GM21526 (cell line): ENCODE results near the gene CMTM6.
"Not testable (repeated sequence)": the region's sequence is repeated elsewhere in the genome, so short reads cannot be mapped to it uniquely, and the experiment has no call there.

Source experiments
- ATAC-seq: cut with Tn5 transposase; IDR thresholded peaks from one replicate; pipeline ENCODE4 v1.9.1; 2021; ENCODE audit warnings: moderate library complexity; ENCODE audit not compliant: unreplicated experiment, low FRiP score

Gene CMTM6

DNA sequence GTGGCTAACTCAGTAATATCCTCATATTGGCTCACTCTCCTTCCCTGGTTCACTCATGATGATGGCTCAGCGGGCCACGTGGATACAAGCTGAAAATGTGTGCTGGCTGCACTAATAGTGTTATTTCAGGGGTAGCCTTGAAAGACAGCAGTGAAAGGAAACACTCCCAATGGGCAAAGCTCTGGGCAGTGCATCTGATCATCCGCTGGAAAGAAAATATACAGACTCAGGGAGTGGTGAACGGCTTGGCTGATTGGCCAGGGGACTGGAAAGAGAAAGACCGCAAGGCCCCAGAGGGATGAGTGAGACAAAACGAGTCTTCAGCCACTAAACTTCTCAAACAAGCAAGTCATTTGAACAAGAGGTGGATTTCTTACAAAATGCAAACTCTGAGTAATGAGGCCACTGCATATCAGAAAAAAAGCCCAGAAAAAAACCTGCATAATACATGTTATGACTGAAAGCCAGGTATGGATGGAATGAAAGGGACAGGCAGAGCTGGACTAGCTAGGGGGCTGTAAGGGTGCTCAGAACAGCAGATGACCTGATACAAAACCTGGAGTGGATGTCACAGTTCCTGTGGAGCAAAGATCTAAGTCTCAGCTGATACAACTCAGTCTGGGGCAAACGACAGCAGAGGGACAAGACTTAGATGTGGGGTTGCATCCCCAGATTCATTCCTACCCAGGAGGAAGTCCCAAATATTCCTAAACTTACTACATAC lies 33.3 kb downstream of the CMTM6 start:
- no peak for ATAC-seq

DNA sequence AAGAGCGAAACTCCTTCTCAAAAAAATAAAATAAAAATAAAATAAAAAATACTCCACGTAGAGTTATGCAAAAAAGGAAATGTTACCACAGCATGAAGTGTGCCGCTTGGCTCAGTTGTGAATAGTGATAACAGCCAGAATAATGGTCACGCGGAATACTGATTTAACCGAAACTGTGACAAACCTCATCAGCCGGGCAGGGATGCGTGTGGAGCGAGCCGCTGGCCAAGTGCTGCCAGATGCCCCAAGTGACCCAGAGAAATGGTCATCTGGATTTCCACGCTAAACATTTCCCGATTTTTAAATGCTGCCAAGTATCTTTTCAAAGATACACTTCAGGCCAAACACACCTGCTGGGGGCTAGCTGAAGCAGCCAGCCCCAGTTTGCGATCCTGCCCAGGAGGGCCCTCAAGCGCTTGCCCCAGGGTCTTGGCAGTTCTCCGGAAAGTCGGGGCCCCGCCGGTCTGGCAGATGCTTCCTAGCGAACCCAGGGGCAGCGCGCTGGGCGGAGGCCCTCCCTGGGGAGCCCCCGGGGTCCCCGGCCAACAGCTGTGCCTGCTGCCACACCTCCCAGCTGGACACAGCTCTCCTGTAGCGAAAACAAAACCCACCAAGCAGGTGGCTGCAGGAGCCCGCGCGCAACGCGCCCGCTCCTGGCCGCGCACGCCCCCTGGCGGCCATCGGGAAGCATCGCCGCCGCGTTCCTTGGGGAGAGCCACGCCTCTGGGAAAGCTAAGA lies 35.1 kb downstream of the CMTM6 start:
- peak; percentile 81 for ATAC-seq

DNA sequence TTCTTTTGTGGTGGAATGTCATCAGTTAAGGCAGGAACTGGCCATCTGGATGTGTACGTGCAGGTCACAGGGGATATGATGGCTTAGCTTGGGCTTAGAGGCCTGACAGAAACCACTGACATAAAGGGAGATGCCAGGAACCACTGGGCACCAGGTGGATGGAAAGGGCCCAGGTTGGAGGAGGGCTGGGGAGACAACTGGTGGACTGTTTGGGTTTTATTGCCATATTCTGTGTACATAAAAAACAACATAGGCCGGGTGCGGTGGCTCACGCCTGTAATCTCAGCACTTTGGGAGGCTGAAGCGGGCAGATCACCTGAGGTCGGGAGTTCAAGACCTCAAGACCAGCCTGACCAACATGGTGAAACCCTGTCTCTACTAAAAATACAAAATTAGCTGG lies 35.8 kb downstream of the CMTM6 start:
- ATAC-seq = not testable (repeated sequence)

DNA sequence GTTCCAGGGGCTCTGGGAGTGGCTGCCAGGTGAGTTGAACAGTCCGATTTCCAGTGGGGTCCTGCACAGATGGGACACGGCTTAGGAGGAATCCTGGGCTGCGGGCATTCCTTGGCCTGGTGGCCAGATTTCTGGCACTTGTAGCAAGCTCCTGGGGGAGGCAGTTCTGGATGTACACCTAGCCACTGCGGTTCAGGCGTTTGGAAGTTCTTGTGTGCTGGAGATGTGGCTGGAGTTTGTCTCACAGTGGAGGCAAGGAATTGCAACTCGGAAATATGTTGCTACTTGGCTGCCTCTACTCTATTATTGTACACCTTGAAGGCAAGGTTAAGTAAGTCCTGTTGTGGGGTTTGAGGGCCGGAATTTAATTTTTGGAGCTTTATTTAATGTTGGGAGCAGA lies 37.9 kb downstream of the CMTM6 start:
- not testable (repeated sequence) for ATAC-seq

DNA sequence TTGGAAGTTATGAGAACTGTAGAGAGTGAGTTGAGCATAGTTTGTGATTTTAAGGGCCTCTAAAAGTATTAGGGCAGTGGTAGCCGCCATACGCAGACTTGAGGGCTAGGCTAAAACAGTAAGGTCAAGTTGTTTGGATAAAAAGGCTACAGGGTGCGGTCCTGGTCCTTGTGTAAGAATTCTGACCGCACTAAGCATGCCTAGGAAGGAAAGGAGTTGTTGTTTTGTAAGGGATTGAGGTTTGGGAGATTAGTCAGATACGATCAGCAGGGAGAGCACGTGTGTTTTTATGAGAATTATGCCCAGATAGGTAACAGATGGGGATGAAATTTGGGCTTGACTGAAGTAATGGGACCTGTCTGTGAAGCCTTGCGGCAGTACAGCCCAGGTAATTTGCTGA lies 39.2 kb downstream of the CMTM6 start:
- ATAC-seq = not testable (repeated sequence)

DNA sequence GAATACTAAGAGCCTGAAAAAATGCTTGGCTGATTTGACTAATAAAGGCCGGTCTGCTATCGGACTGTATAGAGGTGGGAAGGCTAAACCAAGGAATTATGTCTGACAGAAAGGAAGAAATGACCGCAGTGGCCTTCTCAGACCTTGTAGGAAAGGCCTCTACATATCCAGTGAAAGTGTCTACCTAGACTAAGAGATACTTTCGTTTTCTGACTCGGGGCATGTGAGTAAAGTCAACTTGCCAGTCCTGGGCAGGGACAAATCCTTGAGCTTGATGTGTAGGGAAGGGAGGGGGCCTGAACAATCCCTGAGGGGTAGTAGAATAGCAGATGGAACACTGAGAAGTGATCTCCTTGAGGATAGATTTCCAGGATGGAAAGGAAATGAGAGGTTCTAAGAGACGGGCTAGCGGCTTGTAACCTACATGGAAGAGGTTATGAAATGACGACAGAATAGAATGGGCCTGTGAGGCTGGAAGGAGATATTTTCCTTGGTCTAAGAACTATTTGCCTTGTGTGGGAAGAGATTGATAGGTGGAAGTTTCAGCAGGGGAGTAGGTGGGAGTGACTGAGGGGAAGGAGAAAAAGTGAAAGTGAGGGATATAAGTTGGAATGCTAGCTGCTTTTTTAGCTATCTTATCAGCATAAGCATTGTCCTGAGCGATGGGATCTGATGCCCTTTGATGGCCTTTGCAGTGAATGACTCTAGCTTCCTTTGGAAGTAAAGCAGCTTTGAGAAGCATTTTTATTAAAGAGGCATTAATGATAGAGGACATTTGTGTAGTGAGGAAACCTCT lies 40.3 kb downstream of the CMTM6 start:
- not testable (repeated sequence) for ATAC-seq

DNA sequence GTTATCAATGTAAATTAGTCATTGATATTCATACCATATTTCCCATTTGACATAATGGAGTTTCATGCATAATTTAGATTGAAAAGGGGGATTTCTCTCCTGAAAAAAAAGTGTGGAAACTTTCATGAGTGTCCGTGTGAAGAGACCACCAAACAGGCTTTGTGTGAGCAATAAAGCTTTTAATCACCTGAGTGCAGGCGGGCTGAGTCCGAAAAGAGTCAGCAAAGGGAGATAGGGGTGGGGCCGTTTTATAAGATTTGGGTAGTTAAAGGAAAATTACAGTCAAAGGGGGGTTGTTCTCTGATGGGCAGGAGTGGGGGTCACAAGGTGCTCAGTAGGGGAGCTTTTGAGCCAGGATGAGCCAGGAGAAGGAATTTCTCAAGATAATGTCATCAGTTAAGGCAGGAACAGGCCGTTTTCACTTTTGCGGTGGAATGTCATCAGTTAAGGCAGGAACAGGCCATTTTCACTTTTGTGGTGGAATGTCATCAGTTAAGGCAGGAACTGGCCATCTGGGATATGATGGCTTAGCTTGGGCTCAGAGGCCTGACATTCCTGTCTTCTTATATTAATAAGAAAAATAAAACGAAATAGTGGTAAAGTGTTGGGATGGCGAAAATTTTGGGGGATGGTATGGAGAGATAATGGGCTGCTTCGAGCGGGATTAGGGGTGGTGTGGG lies 41.7 kb downstream of the CMTM6 start:
- not testable (repeated sequence) for ATAC-seq

DNA sequence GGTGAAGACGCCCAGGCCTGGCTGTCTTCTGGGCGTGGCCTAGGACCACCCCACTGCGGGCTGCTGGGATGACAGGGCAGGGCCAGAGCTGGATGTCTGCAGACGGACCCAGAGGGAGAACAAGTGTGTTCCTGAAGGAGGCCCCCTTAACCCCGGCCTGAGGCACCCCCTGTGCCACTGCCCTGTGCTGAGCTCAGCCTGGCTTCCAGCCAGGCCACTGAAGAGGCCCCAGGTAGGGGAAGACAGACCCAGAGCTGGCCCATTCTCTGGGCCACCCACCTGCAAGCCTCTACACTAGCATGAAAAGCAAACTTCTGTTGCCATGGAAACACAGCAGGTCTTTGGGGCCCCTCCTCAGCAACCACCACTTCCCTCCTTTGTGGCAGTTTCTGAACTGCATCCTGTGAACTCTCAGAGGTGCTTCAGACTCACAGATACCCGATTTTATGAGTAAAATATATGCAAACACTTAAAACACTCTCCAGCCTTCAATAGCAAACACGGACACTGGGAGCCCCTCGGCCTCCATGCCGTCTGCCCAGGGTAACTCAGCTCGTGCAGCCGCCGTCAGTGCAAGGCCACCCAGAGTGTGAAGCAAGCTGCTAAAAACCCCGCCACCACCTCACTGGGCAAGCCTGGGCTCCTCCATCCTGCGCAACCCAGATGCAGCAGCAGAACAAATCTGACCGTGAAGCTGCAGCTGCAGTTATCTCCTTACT lies 42.5 kb downstream of the CMTM6 start:
- ATAC-seq = peak; percentile 94

DNA sequence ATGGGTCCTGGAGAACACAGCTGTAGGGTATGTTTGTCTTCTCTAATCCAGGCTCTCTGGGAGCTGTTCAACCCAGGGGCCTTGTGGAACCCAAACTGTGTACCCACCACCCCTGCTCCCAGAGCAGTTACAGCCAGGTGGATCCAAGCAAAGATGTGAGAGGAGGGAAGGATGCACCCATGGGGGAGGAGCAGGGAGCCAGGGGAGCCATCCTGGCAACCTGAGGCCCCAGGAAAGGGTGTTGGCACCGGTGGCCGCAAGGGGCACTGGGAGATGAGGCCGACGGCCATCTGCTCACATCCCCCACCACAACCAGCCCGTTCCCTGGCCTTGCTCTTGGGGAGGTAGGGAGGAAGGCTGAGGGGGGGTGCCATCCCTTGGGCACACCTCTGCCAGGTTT lies 43.2 kb downstream of the CMTM6 start:
- no peak for ATAC-seq

DNA sequence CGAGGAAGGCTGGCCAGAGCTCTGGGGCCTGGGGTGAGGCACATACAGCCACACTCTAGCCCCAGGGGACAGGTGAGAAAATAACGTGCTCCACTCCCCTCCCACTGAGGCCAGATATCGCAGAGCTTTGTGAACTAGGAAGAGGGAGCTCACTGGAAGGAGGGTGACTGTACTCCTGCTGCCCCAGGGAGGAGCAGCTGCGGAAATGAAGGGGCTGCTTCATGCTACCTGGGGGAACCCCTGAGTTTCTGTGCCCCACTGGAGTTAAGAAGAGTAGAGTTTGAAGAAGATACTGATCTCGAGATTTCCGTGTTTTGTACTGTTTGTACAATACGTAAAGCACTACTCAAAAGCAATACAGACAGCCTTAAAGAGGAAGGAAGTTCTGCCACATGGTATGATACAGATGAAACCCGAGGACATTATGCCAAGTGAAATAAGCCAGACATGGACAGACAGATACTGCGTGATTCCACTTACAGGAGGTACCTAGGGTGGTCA lies 44.6 kb downstream of the CMTM6 start:
- no peak for ATAC-seq

DNA sequence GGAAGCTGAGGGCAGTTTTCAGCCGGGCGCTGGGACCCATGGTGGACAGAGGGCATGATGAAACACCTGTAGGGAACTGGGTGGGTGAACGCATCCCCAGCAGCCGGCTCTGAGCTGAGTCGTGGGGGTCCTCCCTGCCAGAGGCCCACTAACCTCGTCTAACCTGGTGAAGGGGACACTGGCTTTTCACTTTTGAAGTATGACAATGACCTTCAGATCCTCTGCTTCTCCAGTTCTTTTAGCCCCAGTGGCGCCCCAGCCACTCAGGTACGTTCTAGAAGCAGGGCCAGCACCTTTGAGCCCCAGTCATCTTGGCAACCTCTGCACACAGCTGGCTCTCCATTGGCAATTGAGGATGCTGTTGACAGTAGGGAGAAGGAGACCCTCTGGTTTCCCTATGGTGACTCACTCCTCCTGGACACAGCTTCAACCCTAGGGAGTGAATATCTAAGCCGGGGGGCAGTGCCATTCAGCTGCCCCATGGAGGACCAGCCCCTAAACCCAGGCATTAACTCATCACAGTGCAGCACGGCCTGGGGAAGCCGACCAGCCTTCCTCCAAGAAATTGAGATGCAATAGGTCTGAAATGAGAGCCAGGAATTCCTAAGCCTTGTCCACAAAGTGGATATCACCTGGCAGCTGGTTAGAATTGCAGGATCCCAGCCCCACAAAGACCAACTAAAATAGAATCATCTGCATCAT lies 46.1 kb downstream of the CMTM6 start:
- ATAC-seq = no peak

DNA sequence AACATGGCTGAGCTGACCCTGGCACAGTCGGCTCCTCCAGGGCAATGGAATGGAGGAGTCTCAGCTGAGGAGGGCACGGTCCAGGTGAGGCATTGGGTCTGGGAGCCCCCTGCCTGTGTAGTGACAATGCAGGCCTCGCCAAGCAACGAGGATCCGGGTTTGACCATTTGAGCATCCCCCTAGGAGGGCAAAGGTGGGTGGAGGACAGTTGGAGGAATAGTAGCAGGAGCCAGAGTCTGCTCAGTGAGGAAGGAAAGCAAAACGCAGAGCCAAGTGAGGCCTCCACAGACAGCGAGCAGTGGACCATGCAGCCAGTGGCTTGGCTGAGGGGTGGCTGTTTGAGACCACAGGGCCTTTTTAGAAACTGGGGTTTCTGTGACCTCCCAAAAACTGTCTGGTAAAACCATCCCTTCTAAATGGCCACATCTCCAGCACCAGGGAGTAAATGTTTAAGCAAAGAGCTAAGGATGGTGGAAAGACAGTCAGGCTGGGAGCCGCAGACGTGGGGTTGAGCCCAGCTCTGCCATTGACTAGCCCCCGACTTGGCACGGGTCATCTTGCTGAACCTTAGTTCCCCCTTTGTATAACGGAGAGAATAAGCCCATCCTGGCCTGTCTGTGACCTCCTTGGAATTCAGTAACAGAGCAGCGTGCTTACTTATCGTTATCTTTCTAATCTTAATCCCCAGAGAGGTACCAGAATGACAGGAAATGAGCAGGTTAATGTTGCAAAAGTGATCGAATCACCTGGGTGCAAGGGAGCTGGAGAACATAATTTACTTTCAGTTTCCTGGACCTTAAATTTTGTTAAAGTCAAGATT lies 46.8 kb downstream of the CMTM6 start:
- ATAC-seq = no peak

DNA sequence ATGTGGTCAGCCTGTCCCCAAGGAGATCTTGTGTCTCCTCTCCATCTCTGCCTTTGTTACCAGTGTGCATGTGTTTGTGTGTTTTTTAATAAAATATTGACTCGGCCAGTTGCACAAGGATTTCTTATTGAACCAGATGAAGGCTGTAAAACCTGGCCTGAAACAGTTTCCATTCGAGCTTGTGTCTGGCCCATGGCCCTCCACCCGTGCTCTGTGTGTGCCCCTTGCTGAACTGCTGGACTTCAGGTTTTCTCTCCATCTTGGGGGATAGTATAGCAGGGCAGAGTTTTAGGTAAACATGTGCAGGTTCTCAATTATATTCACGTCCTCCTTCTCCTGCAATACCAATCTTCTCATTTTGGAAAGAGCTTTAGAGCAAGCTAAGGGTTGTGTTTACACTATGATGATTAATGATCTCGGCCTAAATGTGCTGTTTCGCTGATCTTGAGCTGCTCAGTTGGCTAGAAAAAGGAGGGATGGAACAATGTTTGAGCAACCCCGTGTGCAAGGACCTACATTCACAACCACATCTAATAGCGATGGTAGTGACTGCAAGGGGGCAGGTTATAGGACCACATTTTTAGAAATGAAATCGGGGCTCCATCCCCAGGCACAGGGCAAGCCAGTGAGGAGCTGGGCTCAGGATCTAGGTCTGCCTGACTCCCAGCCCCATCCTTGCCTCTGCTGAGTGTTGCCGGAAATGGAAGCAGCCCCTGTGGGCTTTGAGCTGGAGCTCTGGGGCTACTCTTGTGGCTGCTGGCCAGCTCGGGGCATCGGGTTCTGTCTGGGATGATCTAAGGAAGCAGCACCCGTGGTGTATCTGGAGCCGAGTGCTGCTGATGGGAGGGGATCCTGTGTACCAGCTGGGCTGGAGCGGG lies 47.7 kb downstream of the CMTM6 start:
- ATAC-seq = no peak

DNA sequence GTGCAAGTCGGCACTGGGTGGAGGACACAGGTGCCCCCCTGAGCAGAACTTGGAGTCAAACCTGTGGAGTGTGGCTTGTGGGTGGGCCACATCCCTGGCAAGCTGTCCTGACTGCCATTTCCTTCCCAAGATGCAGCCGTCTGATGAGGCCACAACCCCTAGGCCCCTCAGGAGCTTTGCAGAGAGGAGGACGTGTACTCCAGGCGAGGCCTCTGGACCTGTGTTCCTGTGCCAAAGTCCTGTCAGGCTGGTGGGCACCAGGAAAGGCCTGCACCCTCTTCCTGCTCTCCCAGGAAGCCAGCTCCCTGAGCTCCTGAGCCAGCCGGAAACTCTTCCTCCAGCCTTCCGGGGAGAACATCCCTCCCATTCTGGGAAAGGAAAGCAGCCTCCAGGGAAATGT lies 48.5 kb downstream of the CMTM6 start:
- no peak for ATAC-seq

DNA sequence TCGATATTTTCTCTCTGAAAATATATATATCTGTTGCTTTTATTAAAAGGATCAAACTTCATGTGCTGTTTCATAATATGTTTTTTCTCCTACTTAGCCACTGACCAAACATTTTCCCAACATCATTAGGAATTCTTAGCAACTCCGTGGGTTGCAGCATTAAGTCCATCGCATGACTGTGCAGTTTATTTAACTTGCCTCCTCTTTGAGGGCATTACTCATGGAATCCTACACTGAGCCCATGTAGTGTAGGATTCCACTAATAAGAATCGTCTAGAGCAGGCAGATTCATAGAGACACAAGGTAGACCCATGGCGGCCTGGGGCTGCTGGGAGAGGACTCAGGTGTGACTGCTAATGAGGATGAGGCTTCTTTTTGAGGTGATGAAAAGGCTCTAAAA lies 49.3 kb downstream of the CMTM6 start:
- no peak for ATAC-seq

DNA sequence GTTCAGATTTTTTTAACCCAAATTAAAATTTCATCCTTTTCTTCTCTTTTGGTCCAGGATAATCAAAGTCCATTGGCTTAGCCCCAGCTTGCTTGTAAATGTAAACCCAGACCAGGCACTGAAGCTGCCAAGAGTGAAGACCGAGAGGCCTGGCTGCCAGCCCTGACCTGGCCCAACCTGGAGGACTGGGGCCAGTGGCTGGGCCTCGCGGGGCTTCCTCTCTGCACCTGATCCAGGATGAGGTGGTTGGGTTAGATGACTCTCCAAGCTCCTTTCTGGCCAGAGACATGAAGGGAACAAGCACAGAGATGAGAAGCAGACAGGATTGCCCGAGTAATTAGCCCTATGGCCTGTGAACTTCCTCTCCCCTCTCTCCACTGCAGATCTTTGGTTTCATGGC lies 50.6 kb downstream of the CMTM6 start:
- ATAC-seq = no peak

DNA sequence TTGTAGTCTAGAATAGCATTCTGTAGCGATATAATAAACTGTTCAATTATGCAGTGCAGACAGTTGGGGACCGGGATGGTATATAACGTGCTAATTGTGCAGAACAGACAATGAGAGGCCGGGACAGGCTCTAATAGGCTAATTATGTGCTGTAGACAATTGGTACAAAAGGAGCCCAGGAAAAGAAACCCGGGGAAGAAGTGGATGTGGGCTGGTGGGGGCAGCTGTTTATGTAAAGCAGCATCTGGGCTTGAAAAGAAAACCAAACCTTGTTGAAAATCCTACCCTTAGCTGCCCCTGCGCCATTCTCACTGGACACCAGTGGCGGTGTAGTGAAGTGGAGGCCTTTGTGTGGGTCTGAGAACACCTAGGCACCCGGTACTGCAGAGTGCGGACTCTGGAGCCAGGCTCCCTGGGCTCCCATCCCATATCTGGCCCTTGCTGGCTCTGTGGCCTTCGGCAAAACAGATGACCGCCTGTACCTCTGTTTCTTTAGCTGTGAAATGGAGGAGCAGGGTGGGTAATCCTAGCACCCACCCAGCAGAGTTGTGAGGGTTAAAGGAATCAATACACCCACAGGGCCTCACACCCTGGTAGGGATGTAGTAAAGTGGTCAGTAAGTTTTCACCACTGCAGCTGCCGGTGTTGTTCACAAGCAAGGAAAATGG lies 51.5 kb downstream of the CMTM6 start:
- no peak for ATAC-seq
